HG03342 (cell line): ENCODE data around the gene KIF3C.
A peak's percentile ranks its signal among the peaks of the same experiment; 100 is the strongest.
"Not testable (repeated sequence)": the region's sequence is repeated elsewhere in the genome, so short reads cannot be mapped to it uniquely, and the experiment has no call there.

Source experiments
- ATAC-seq: cut with Tn5 transposase; IDR thresholded peaks from one replicate; pipeline ENCODE4 v1.9.1; 2021; ENCODE audit warnings: mild to moderate bottlenecking, moderate library complexity; ENCODE audit not compliant: unreplicated experiment

The KIF3C gene

GRCh38 chr2:26000561-26001082 lies 18.3 kb upstream of the KIF3C start:
- ATAC-seq = no peak

GRCh38 chr2:25999406-25999805 lies 17.1 kb upstream of the KIF3C start:
- ATAC-seq = not testable (repeated sequence)

GRCh38 chr2:25998816-25999383 lies 16.6 kb upstream of the KIF3C start:
- ATAC-seq = not testable (repeated sequence)

DNA sequence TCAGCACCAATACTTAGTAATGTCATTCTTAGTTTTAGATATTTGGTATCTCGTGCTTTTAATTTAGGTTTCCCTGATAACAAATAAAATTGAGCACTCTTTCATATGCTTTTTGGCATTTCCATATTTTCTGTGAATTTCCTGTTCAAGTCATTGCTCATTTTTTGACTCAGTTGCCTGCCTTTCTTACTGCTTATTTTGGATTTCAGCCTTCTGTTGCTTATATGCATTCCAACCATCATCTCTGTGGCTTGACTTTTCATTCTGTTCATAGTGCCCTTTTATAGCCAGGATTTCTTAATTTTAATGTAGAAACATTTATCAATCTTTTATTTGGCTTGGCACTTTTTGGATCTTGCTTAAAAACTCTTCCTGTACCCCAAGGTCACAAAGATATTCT lies 14.5 kb upstream of the KIF3C start:
- no peak for ATAC-seq

DNA sequence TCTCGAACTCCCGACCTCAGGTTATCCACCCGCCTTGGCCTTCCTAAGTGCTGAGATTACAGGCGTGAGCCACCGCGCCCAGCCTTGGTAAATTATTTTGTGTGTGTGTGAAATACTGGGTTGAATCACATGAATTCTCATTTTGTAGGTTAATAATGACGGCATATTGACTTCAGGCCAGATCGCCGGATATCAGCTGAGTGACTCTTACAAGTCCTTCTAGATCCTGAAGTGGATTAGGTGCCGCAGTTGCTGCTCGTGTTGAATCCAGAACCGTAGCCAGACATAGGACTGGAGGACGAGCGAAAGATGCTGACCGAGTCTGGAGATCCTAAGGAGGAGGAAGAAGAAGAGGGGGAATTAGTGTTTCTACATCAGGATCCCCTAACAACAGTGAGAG lies 12.2 kb upstream of the KIF3C start:
- no peak for ATAC-seq

DNA sequence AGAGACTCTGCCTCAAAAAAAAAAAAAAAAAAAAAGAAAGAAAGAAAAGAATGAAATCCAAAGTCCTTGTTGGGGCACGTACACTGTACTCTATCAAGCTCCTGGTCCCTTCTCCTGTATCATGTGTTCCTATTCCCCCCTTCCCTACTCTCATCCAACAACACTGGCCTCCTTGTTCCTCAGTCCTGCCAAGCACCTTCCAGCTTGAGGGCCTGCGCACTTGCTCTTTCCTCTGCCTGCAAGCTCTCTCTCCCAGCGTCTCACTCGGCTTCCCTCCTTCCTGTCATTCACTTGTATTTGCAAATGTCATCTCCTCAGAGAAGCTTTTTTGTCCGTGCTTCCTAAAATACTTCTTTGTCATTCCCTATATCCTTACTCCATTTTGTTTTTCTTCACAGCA lies 10.8 kb upstream of the KIF3C start:
- ATAC-seq = no peak

DNA sequence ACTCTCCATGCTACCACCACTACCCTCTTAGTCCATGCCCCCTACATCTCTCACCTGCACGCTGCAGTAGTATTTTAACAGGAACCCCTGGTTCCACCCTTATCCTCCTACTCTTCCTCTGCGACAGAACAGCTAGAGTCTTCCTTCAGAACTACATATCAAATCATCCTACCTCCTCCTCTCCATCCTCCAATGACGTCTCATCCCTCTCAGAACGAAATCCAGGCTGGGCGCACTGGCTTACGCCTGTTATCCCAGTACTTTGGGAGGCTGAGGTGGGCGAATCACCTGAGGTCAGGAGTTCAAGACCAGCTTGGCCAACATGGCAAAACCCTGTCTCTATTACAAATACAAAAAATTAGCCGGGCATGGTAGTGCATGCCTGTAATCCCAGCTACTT lies 10.3 kb upstream of the KIF3C start:
- no peak for ATAC-seq

DNA sequence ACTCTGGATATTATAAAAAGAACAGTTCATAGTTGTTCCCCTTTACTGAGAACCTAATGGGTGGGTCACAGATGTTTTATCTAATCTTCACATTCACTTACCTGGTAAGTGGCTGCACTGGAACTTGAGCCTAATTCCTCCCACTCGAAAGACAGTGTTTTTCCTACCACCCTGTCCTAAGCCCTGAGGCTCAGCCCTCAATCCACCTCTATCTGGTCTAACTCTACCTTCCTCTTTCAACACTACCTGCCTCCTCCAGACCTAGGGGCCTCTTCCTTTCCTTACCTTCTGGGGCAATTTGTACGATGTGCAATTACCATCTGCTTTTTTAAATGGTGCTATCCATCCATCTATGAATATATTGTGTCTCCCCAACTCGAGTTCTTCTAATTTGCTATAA lies 9.7 kb upstream of the KIF3C start:
- ATAC-seq = no peak

- no peak for ATAC-seq
Observed at GRCh38 chr2:25989154-25989553, 6.9 kb upstream of the KIF3C start.

GRCh38 chr2:25988134-25988533 lies 5.8 kb upstream of the KIF3C start:
- ATAC-seq = no peak

GRCh38 chr2:25983735-25984134 lies 1.4 kb upstream of the KIF3C start:
- ATAC-seq = no peak

DNA sequence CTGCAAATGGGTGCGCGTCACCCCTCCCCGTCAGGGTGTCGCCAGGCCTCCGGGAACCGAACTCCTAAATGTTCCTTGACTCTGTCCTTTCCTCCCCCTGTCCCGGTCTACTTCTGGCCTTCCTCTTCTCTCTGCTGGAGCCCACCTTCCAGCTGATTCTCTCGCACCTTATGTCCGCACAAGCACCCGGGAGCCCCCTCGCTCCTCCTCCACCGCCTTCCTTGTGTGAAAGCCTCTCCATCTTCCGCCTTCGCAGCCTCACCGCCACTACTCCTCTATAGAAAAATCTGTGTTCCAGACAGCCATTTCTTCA lies 627 bp upstream of the KIF3C start:
- ATAC-seq = no peak

- ATAC-seq = peak; percentile 25
Observed at GRCh38 chr2:25981596-25982272, 563 bp downstream of the KIF3C start.

- no peak for ATAC-seq
Observed at GRCh38 chr2:25980951-25981350, 1.3 kb downstream of the KIF3C start.

DNA sequence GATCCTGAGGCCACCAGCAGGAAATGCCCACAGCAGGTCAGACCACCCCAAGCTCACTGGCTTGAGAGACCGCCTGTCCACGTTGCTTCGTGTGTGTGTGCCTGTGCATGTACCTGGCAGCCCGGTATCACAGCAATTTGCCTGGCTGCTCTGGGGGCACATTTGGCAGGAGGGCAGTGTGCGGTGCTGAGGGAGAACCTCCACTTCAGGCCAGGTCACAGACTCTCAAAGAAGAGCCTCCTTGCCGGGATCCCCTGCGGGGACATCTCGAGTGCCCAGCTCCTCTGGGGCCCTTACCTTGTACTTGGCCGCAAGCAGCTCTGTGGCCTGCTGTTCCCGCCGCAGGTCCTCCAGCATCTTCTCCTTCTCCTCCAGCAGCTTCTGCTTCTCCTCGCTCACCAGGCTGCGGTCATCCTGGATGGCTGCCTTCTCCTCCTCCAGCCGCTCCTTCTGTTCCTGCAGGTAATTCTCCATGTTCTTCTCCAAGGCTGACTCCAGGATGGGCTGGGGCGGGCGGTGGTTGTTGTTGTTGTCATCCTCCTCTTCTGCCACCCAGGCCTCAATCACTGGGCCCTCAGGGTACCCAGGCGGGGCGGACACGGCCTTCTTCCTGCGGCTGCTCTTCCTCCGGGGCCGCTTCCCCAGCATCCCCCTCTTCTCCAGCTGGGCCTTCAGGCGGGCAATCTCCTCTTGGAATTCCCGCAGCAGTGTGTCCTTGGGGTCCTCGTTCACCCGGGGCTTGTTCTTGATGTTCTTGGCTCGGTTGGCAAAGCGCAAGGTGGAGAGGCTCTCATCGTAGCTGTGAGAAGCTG lies 2.0 kb downstream of the KIF3C start:
- ATAC-seq = no peak

DNA sequence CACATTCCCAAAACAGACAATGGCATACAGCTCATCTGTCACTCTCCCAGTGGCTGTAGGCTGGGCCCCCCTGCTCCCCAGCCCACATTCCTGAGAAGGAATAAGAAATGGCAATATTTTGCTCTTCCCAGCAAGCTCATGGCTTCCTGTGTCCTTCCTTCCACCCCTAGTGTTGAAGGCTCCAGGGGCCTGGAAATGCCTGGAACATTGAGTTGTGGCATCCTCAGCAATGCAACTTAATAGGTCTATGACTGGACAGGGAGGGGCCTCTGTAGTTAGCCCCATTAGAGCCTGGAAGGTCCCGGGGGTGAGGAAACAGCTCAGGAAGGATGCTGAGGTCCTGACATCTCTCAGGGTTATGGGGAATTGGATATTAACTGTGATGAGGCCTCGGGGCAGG lies 3.3 kb downstream of the KIF3C start:
- ATAC-seq = no peak

DNA sequence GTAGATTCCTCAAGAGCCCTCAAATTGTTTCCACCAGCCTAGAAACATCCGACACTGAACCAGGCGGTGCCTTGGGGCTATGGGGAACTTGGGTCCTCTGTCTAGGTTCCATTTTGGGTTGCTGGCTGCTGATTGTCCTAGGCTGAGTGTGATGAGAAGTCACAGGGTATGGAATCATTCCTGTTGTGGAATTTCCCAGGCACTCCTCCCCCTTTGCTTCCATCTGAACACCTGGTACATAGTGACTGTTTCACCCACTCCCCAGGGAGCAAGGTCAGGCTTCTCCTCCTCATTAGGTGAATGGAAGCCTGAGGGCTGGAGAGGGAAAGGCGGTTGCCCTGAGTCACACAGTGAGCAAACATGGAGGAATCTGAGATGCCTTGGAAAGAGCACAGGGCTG lies 4.5 kb downstream of the KIF3C start:
- ATAC-seq = no peak

DNA sequence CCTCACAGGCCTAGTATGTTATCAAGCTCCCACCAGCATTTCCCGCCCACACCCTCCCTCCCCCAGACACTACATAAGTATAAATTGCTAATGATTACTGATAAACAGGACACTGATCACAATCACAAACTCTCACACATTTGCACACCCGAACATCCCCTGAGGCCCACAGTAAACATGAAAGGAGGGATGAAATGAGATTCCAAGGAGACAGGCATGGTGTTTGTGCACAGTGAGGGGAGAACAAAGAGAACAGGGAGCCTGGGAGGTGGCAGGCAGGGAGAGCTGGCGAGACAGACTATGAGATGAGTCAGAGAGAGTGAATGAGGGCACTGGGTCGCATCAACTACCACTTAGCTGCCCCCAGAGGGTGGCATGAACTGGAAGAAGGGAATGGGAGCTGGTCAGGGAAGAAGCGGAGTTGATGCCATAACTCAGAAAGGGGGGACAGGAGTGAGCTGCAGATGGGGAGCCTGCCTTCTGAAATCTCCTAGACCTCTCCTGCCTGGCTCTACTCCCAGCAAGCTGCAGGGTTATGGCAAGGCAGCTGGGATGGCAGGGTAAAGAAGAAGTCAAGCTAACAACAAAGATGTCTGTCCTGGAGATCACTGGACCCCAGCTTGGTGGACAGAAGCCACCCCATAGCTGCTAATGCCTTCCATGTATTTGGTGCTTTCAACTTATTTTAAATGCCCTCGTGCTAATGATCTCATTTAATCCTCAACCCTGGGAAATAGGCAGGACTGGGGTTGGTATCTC lies 5.1 kb downstream of the KIF3C start:
- ATAC-seq = no peak

- no peak for ATAC-seq
Observed at GRCh38 chr2:25972049-25972823, 10.1 kb downstream of the KIF3C start.

DNA sequence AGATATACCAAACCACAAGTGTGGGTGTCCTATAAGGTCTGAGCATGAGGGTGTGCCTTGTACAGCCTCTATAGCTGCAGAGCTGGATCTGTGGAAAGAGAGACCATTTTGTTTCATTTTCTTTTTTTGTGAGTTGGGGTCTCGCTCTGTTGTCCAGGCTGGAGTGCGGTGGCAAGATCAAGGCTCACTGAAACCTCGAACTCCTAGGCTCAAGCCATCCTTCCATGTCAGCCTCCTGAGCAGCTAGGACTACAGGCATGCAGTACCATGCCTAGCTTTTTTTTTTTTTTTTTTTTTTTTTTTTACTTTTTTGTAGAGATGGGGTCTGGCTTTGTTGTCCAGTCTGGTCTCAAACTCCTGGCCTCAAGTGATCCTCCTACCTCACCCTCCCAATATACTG lies 10.7 kb downstream of the KIF3C start:
- ATAC-seq = no peak
